Tongue (tissue), 2 donors: ENCODE measurements around the gene EN1. TPM values are rescaled to one million over a fixed set of nuclear protein-coding genes. Genes with fewer than 3 reads are reported as not detected.

ENCODE experiments used
- DNase-seq: peaks from one replicate; pipeline ENCODE4 v3.0.0-alpha.2; 2015
- total RNA-seq: library from RNA; depleted of rRNA; stranded (reverse); fragments of >200 nt; gene quantifications from one replicate; pipeline ENCODE4 v1.2.3, GENCODE V29; 2014

EN1 gene
- 0.41 TPM for total RNA-seq

GRCh38 chr2:118846953-118847761, at the start of gene EN1:
TSS of gene EN1 (minus strand) at chr2:118847648. CDS start at chr2:118847167, 481 bp downstream.
- DNase-seq: no peak

- DNase-seq: no peak
Observed at GRCh38 chr2:118893100-118893499, 45.7 kb upstream of the EN1 start.

- DNase-seq: no peak
Observed at GRCh38 chr2:118889995-118890394, 42.5 kb upstream of the EN1 start.

- DNase-seq: no peak
Observed at GRCh38 chr2:118883792-118884191, 36.3 kb upstream of the EN1 start.

- DNase-seq: peak; percentile 61
Observed at GRCh38 chr2:118882693-118883336, 35.4 kb upstream of the EN1 start.

DNA sequence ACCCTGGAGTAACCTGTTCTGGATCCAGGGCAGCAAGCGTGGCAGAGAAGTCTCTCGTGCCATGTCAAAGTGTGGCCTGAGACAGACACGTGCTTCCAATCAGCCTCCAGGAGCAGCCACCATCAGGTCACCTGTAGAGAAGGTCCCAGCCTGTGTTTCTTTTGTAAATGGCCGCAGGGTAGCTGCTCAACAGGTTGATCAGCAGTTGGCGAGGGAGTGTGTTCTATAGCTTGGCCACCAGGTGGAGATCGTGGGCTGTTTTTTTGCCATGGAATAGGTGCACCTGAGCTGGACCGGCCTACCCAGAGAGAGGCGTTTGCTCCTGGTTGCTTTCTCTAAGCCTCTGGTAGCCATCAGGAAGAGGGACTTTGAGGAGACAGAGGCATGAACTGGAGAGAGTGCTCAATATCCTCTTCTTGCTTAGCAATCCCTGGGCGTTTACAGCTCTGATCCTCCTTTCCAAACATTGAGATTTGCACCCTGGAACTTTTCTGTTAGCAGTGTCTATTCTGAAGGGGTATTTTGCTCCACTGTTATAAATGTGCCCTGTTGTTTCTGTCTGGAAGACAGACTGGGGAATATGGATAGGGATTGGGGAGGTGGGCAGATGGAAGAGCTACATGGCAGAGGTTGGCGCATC, 34.2 kb upstream of the EN1 start:
- peak; percentile 68 for DNase-seq

- no peak for DNase-seq
Observed at GRCh38 chr2:118880501-118880900, 33.1 kb upstream of the EN1 start.

GRCh38 chr2:118878531-118879149, 31.2 kb upstream of the EN1 start:
- no peak for DNase-seq

DNA sequence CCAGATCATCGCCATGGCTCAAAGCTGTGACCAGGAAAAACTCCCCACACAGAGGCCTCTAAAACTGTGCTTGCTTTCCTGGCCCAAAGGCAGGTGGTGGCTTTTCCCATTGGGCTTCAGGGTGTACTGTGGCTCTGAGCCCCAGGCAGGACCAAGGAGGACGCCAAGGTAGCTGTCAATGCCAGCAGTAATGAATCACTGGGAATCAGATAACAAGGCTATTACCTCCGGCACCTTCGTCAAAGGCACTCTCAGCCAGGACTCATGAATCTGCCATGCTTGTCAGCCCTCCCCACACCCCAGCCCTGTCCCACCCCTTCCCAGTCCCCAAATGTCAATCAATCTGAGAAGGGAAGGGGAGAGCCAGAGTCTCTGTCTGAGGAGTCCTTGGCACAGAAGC, 27.9 kb upstream of the EN1 start:
- no peak for DNase-seq

GRCh38 chr2:118874324-118874723, 26.9 kb upstream of the EN1 start:
- no peak for DNase-seq

DNA sequence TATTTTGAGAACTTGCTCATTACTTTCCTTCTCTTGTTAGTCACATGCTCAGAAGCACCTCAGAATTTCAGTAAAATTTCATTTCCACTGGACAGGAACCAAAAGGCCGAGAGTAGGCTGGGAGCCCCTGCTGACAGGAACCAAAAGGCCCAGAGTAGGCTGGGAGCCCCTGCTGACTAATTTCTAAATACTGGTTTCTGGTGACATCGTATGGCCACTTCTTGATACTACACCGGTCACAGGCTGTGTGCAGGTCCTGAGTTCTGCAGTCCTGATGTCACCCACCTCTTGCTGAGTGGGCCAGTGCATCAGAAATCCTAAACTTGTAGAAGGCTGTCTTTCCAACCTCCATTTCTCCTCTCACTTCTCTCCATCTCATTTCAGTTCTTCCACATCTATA, 17.7 kb upstream of the EN1 start:
- DNase-seq: peak; percentile 66

GRCh38 chr2:118864207-118864606, 16.8 kb upstream of the EN1 start:
- no peak for DNase-seq

GRCh38 chr2:118861731-118862130, 14.3 kb upstream of the EN1 start:
- DNase-seq: no peak

- no peak for DNase-seq
Observed at GRCh38 chr2:118861242-118861641, 13.8 kb upstream of the EN1 start.

GRCh38 chr2:118860506-118860905, 13.1 kb upstream of the EN1 start:
- DNase-seq: no peak

GRCh38 chr2:118859157-118859770, 11.8 kb upstream of the EN1 start:
- no peak for DNase-seq

DNA sequence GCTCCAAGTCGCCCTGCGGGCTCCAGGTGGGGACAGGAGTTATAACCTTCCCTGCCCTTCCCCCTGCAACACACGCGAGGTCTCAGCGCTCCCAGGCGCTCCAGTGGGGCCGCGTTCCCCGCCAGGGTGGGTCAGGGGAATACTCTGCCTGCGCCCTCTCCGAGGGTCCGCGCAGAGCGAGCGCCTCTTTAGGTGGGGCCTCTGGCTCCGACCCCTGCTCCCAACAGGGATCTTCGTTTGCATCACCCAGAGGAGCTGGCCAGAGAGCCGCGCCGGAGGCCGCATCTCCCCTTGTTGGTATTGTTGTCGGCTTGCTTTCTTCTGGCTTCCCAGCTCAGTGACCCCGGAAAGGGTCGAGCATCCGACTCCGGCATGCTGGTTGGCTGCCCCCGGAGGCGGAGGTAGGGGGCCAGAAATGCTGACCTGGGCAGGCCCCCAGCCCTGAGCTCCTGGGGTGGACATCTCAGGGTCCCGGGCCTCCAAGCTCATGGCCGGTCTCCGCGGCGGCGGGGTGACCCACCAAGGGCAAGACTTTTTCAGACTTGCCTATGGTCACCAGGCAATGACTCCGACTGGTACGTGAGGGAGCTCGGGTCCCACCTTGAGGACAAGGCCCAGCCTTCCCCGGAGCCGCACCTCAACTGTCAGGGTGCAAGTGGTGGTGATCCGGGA, 11.2 kb upstream of the EN1 start:
- no peak for DNase-seq

GRCh38 chr2:118857677-118858484, 10.4 kb upstream of the EN1 start:
- DNase-seq: no peak

DNA sequence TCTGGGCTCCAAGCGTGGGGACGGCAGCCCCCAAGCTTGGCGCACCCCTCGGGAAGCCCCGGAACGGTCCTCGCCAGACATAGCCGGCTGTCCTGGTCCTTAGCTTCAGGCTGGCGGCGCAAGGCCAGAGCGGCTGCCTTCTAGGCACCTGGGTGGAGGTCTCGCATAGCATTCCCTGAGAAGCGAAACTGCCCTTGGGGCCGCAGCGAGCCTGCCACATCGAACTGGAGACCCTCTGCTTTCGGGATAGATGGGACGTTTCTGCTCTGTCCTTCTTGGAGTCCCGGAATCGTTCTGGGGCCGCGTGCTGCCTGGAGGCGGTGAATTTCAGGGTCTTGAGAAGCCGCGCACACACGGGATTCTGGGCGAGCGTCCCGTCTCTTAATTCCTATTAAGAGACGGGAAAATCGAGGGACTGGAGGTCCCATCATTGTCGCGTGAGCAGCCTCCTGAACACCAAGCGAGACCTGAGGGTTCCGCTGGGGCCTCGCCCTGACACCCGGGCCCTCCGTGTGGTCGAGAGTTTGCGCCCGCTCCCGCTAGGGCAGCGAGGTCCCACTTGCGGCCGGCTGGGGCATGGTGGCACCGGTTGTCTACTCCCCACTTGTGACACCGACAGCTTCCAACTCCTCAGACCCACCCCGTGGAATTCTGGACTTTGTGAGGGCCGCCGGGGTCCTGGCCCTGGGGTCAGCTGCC, 9.7 kb upstream of the EN1 start:
- DNase-seq: no peak

DNA sequence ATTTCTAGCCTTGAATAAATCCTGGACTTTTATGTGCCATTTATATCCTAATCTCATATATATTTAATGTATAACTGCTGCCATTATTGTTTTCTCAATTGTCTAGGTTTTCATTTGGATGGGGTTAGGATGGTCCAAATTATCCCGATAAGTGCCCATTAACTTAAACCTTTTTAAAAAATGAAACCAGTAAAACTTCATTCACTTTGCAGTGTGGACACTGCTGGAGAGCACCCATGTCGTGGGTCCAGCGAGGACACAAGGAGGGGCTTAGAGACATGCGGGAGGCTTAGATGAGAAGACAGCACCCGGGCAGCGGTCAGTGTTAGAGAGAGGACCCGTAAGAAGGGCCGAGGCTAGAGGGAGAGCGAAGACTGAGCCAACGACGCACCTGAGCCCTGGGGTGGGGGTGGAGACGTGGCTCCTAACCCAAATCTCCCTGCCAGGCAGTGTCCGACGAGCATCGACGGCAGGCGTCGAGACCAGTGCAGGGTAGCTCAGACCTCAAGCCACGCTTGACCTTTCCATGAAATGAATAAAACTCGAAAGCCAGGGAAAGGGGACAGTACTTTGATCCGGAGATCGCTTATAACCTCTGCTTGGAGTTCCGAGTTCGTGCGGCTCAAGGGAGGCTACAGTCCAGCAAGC, 9.0 kb upstream of the EN1 start:
- no peak for DNase-seq
